GOT3 (cell line): ENCODE measurements around the gene MAP4.
"Not testable (repeated sequence)": the region's sequence is repeated elsewhere in the genome, so short reads cannot be mapped to it uniquely, and the experiment has no call there.

Experiments
- DNase-seq: peaks from one replicate; lab custom pipeline; 2025; ENCODE audit warnings: mixed read lengths; lab: John Stamatoyannopoulos, UW

MAP4 gene, protein sequence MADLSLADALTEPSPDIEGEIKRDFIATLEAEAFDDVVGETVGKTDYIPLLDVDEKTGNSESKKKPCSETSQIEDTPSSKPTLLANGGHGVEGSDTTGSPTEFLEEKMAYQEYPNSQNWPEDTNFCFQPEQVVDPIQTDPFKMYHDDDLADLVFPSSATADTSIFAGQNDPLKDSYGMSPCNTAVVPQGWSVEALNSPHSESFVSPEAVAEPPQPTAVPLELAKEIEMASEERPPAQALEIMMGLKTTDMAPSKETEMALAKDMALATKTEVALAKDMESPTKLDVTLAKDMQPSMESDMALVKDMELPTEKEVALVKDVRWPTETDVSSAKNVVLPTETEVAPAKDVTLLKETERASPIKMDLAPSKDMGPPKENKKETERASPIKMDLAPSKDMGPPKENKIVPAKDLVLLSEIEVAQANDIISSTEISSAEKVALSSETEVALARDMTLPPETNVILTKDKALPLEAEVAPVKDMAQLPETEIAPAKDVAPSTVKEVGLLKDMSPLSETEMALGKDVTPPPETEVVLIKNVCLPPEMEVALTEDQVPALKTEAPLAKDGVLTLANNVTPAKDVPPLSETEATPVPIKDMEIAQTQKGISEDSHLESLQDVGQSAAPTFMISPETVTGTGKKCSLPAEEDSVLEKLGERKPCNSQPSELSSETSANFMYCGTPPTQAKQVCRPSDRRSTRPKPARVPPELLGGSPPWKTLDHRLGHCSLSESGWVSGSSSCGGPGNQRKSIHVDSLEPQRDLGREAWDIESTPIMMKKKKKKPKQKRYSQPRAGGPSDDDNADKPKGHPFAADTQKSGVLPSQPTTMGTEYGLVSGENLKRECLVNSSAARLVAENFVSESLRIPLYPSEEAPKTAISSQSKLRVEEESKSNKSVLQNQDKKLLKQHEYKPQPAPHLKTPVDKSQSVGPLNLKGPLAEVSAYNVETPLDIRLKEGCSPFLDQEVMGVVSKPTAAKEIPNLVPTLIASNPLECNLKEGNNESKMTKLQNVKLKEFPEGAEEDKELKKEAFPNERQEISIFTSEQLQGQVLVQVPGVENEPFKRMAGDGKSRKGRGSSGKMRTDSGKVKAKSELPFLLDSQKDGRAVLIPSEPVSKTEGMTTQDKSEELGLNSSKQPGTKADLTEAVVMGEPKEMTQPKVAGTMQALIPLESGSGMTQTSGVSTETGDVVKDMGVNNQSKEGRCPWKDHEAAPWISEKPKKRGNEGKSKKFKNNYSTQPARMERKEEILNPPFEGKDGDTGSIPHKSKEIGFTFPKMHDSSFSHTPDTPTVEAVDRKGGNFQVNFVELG (N-terminal part only)

DNA sequence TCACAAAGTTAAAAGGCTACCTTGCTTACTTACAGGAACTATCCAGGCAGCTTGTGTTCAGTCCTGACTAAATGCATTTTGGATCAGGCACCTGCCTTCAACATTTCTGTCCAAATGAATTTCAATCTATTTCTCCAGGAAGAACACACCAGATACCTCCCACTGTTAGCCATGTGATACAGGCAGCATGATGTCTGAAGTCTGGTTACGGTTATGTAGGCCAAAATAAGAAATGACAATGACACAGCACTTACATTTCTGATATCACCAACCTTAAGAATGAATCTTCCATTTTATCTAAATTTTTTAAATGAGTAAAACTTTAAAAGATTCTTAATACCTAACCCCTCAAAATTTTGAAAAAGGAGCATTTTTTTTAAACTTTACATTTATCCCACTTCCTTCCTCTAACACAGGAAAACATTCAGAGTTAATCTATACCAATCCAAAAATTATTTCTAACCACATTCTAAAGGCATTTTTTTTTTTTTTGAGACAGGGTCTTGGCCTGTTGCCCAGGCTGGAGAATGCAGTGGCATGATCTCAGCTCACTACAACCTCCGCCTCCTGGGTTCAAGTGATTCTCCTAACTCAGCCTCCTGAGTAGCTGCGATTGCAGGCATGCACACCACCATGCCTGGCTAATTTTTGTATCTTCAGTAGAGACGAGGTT is at the start of gene MAP4:
MAP4 (minus strand) TSS at position 116 of the 673 bp plus-strand sequence. CDS start 17,556 bp downstream, outside the sequence.
- no peak for DNase-seq

DNA sequence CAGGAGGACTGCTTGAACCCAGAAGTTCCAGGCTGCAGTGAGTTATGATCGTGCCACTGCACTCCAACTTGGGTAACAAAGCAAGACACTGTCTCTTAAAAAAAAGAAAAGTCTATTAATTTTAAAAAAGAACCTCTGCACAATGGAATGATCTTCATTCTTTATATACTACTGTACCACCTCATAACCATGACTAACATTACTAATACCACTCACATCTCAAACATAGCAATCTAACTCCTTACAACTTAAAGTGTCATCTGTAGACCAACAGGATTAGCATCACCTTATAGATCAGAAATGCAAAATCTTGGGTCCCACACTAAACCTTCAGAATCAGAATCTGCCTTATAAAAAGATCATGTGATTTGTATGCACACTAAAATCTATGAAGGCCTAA is 48.8 kb upstream of the MAP4 start:
- DNase-seq: no peak

DNA sequence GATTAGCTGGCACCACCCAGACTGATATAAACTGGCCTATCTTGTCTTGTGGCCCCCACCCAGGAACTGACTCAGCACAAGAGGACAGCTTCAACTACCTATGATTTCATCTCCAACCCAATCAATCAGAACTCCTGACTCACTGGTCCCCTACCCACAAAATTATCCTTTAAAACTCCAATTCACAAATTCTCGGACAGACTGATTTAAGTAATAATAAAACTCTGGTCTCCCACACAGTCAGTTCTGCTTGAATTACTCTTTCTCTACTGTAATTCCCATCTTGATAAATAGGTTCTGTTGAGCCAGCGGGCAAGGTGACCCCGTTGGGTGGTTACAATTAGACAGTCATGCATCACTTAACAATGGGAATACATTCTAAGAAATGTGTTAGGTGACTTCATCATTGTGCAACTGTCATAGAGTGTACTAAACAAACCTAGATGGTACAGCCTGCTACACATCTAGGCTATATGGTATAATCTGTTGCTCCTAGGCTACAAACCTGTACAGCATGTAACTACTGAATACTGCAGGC is 48.1 kb upstream of the MAP4 start:
- no peak for DNase-seq

DNA sequence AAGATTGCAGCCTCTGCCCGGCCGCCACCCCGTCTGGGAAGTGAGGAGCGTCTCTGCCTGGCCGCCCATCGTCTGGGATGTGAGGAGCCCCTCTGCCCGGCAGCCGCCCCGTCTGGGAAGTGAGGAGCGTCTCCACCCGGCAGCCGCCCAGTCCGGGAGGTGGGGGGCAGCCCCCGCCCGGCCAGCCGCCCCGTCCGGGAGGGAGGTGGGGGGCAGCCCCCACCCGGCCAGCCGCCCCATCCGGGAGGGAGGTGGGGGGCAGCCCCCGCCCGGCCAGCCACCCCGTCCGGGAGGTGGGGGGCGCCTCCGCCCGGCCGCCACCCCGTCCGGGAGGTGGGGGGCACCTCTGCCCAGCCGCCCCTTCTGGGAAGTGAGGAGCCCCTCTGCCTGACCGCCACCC is 45.4 kb upstream of the MAP4 start:
- not testable (repeated sequence) for DNase-seq

DNA sequence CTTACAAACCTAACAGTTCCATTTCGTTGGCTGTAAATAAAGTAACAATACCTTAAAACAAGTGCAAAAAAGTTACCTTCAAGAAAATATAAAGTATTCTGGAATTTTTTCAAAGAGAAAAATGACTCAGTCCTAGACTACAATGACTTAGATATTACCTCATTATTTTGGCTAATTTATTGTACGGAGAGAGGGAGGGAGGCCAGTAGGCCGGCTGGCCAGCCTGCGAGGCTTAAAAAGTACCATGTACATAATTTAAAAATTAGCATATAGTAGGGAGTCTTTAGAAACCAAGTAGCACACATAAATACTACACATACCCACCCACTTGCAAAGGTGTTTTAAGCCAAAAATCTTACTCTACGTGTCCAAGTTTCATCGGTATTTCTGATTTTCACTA is 41.9 kb upstream of the MAP4 start:
- no peak for DNase-seq

DNA sequence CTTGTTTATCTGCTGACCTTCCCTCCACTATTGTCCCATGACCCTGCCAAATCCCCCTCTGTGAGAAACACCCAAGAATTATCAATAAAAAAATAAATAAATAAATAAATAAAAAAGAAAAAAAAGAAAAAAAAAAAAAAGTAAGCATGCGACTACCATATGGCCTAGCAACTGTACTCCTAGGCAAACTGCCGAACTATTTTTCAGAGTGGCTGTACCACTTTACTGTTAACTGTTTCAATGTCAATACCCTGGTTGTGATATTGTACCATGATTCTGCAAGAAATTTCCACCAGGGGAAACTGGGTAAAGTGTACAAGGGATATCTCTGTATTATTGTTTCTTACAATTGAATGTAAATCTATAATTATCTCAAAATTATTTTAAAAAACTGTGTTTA is 41.3 kb upstream of the MAP4 start:
- DNase-seq: no peak

DNA sequence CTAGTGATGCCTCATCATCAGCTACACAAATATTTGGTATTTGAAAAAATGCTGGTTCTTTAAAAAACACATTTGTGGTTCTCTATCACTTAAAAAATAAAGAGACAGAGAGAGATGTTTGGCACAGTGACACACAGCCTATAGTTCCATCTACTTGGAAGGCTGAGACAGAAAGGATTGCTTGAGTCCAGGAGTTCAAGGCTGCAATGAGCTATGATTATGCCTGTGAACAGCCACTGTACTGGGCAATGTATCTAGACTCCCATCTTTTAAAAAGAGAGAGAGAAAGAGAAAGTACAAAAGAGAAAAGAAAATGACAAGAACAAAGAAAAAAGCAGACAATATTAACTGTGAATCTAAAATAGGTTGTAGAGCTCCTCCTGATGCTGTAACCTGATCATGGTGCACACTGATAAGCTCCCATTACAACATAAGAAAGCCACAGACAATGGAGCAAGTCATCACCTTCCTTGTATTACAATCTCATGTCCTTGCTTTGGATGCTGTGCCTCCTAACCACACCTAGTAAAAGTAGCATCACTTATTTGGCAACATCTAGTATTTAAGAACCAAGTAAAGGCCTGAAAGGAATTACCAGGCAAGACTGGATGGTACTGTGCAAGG is 31.7 kb upstream of the MAP4 start:
- no peak for DNase-seq

DNA sequence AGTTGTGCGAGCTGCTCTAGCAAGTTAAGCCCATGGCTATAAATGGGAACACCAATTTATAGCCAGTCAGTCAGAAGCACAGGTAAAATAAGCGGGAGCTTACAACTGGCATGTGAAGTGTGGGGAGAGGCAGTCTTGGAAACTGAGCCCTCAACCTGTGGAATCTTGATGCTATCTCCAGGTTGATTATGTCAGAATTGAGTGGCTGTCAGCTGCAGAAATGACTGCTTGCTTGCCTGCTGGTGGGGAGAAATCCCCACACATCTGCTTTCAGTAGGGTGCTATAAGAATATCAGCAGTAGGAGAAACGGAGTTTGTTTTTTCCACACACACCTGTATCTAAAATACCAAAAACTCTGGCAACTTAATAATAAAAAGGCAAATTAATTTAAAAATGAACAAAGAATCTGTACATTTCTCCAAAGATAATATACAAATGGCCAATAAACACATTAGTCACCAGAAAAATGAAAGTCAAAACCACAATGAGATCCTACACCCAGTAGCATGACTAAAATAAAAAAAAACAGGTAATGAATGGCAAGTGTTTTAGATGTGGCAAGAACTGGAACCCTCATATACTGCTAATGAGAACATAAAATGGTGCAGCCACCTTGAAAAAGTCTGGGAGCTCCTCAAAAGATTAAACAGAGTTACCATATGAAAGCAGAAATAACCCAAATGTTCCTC is 26.0 kb upstream of the MAP4 start:
- DNase-seq: no peak

DNA sequence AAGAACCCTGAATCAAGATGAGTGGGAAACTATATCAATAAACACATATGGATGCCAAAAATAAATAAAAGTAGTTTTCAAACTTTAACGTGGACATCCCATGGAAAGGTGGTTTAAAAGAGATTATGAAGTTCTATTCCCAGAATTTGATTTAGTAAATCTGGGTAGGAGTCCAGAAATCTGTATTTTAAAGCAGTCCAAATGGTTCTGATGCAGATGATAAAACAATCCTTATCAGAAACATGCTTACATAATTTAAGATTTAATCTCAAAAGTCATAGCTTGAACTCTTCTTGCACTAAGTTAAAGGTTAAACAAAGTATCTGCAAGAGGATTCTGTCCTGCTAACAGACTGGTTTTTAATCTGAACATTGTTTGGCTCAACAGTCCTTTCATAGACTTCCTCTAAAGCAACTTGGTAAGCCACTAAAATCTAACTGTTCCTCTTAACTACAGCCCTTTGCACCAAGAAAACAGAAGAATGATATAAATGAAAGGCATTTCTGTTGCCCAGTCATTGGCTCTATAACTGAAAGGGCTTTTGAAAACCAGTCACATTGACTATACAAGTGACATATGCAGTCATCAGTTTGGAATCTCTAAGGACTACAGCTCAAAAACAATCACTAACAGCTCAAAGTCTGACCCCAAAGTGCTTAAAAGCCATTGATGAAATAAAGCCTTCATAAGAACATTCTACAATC is 23.4 kb upstream of the MAP4 start:
- no peak for DNase-seq

DNA sequence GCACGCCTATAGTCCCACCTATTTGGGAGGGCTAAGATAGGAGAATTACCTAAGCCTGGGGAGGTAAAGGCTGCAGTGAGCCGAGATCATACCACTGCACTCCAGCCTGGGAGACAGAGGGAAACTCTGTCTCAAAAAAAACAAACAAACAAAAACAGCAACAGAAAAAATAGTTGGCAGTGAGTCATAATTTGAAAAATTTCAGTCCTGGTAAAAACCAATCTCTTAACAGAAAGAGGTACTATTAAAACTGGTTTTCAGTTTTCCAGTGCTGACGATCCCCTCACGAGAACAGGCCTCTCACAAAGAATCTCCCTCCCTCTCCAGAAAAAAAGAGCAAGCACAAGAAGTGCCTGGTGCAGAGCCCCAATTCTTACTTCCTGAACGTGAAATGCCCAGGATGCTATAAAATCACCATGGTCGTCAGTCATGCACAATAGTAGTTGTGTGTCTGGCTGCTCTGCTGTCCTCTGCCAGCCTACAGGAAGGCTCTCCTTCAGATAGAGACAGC is 22.8 kb upstream of the MAP4 start:
- DNase-seq: no peak

DNA sequence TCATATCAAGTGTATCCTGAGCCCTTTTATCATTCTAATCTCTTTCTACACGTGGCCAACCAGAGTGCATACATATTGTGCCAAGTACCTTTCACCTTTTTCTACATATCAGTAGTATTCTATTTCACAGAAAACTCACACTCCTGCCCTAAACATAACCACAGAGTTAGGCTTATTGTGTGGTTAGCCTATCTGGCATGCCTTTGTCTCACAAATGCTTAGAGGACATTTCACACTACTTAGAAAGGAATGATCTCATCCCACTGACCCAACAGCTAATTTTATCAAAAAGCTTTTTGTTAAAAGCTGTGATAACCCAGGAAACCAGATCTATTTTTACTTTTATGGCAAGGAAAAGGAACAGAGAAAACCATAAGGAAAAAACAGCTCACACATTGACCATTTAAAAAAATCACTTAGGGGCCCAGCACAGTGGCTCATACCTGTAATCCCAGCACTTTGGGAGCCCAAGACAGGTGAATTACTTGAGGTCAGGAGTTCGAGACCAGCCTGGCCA is 17.8 kb upstream of the MAP4 start:
- no peak for DNase-seq

DNA sequence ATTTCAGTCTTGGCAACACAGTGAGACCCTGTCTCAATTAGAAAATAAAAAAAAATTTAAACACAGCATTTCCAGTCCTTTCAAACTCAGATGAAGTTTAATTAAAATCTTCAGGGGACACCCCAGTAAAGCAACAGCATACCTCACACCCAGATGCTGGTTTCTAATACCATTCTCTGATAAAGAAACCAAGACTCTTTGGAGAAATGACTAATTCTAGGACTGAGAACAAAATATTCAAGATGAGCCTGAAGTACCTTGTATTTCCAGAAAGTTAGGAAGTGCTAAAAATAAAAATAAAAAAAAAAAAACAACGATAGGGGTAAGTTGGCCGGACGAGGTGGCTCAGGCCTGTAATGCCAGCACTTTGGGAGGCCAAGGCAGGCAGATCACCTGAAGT is 14.0 kb upstream of the MAP4 start:
- no peak for DNase-seq

DNA sequence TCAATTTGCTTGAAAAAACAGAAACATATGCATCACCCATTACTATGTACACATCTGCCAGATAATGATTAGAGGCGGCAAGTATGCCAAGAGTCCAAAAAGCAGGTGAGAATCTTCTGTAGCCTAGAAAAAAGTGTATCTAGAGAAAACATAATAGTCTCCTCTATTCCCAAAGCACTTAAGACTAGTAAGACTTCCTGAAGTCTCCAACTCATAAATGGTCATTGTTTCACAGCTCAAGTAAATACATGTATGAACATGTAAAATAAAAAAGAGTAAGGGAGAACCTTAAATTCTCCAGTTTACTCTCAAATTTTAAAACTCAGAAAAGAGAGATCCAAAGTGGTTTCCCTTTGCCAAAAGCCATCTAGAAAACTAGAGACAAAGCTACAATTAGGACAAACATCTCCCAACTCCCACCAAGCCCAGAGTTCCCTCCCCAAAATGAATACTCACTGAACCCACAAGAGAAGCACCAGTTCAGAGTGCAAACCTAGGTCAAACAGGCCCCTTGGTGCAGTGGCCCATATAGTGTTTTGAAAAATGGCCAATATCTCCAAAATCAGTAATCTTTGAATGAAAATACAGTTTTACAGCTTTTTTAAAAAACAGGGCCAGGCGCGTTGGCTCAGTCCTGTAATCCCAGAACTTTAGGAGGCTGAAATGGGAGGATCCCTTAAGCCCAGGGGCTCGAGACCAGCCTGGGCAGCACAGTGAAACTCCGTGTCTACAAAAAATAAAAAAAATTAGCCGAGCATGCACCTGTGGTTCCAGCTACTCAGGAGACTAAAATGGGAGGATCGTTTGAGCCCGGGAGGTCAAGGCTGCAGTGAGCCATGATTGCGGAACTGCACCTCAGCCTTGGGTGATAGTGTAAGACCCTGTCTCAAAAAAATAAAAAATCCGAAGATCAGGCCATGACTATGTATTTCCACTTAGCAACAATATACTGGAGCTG is 11.0 kb upstream of the MAP4 start:
- no peak for DNase-seq

DNA sequence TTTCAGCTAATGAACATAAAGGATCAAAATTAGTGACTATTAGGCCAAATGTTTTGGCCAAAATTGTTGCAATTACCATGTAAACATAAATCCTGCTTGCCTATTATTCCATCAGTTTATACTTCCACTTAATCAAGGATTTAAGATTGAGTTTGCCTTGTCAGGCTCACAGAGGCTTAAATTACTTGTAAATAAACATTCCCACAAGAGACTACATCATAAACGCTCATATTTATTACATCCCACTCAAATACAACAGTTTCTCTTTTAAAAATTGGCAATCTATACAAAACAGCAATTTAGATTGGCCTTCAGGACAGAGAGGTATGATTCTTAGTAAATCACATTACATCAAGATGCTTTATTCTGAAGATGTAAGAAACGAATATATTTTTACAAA is 9.9 kb upstream of the MAP4 start:
- DNase-seq: no peak

DNA sequence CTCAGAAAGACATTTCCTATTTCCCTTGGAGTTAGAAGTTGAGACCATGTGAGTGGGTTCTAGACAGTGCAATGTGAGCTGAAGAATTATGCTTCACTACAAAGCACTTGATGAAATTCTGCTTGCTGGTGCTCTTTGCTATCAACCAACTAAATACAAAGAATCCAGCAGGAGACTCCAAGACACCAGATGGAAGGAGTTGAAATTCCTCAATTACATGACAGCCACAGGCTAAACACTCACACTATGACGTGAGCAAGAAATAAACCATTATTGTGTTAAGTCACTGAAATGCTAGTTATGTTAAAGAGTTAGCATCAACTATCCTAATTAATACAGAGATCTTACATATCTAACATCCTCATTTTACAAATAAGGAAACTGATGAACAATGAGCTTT is 8.2 kb upstream of the MAP4 start:
- DNase-seq: no peak

DNA sequence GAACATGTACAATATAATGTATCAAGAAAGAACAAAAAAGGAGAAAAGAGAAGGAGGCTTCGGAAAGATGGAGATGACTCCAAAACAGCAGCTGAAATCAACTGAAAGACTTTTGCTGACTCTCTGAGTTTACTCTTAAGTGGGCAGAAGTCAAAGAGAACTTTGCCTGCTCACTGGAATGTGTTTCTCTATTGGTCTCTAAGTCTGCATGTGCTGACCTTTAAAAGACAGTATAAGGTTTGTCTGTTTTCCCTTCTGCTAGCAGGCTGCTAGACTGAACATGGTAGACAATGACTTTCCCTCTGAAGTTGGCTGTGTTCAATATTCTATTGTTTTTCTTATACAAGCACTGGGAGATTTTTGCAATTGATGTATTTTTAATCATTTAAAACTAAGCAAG is 7.2 kb upstream of the MAP4 start:
- no peak for DNase-seq

DNA sequence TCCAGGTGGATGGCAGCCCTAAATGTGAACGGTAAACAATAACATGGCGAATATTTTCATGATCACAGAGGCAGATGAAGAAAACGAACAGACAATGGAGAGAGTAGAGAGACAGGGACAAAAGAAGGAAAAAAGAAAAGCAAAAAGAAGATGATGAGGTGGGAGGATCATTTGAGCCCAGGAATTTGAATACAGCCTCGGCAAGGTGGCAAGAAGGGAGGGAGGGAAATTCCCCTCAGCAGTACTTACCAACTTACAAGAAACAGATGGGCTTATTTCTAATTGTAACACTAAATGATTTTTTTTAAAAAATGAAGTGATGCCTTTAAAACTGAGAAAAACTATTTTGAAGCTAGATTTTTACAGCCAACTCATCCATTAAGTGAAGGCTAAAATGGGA is 6.0 kb upstream of the MAP4 start:
- DNase-seq: no peak

DNA sequence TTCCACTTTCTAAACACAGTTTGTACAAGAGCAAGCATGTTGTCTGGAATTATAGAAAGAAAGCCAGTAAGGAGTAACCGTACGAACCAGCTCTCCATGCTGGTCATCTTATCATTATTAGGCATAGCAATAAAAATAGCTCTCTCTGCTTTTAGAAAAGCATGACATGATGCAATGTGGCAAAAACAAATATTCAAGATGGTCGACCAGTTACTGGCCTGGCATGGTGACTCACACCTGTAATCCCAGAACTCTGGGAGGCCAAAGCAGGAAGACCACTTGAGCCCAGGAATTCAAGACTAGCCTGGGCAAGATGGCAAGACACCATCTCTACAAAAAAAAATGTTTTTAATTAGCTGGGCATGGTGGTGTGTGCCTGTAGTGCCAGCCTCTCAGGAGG is 2.6 kb upstream of the MAP4 start:
- no peak for DNase-seq
